Fibroblast of lung (primary cell): ENCODE data around the gene SHISA5. TPM values are rescaled to one million over a fixed set of nuclear protein-coding genes. Genes with fewer than 3 reads are reported as not detected.

Experiments used
- DNase-seq, 2 donors: peaks; one replicate each; pipeline versions ENCODE4 v3.0.0 to v3.0.0-alpha.2; 2010; ENCODE audit warnings: low read depth in 2 of 2
- H2AFZ ChIP-seq: 2 replicates; pipeline ENCODE4 v1.5.1; 2012; ENCODE audit warnings: low read length, control low read depth, inconsistent platforms
- H3K27ac ChIP-seq: 2 replicates; pipeline ENCODE4 v1.5.1; 2011; ENCODE audit warnings: low read length, control low read depth; ENCODE audit not compliant: insufficient read depth
- H3K27me3 ChIP-seq: 2 replicates; pipeline ENCODE4 v1.5.1; 2011; ENCODE audit warnings: mild to moderate bottlenecking, low read length; ENCODE audit not compliant: control insufficient read depth, insufficient read depth
- H3K36me3 ChIP-seq: 2 replicates; pipeline ENCODE4 v1.5.1; 2011; ENCODE audit warnings: low read length; ENCODE audit not compliant: control insufficient read depth, insufficient read depth
- H3K4me1 ChIP-seq: 2 replicates; pipeline ENCODE4 v1.5.1; 2011; ENCODE audit warnings: low read length; ENCODE audit not compliant: control insufficient read depth, insufficient read depth; ENCODE audit errors: extremely low read depth
- H3K4me2 ChIP-seq: 2 replicates; pipeline ENCODE4 v1.5.1; 2011; ENCODE audit warnings: low read length, control low read depth; ENCODE audit not compliant: insufficient read depth; ENCODE audit errors: extremely low read depth
- H3K4me3 ChIP-seq, 4 experiments: fragments of 200-600 bp in 1 of 4; sonication (generic) in 1 of 4; replicated peaks in 1 of 4; 2 replicates each; pipeline ENCODE4 v1.5.1; 2011 to 2016; ENCODE audit warnings: low read length in 4 of 4, low read depth in 3 of 4, mild to moderate bottlenecking in 3 of 4, control low read depth in 2 of 4, inconsistent platforms in 1 of 4, mixed read lengths in 1 of 4; ENCODE audit not compliant: insufficient read depth in 1 of 4; ENCODE audit errors: control extremely low read depth in 1 of 4
- H3K79me2 ChIP-seq: 2 replicates; pipeline ENCODE4 v1.5.1; 2012; ENCODE audit warnings: mild to moderate bottlenecking, low read length, inconsistent platforms; ENCODE audit not compliant: control insufficient read depth, insufficient read depth
- H3K9ac ChIP-seq: 2 replicates; pipeline ENCODE4 v1.5.1; 2011; ENCODE audit warnings: mild to moderate bottlenecking, low read length, control low read depth; ENCODE audit not compliant: insufficient read depth
- H3K9me3 ChIP-seq: 2 replicates; pipeline ENCODE4 v1.5.1; 2012; ENCODE audit warnings: low read depth, low read length; ENCODE audit not compliant: control insufficient read depth, insufficient read depth
- H4K20me1 ChIP-seq: 2 replicates; pipeline ENCODE4 v1.5.1; 2011; ENCODE audit warnings: low read length; ENCODE audit not compliant: control insufficient read depth, insufficient read depth; ENCODE audit errors: extremely low read depth
- CTCF ChIP-seq, 2 donors: IDR thresholded peaks in 1 of 2; conservative IDR thresholded peaks in 1 of 2; 1 replicate in 1 of 2; 2 replicates in 1 of 2; pipeline ENCODE4 v1.5.1; 2011 to 2012; ENCODE audit warnings: low read length in 2 of 2, control low read depth in 1 of 2, inconsistent platforms in 1 of 2, low read depth in 1 of 2, mild to moderate bottlenecking in 1 of 2
- EZH2 ChIP-seq: IDR thresholded peaks from 2 replicates; pipeline ENCODE4 v1.5.1; 2012; ENCODE audit warnings: low read length, control low read depth, mild to moderate bottlenecking; ENCODE audit errors: missing control alignments
- polyA plus RNA-seq, 2 donors: library from polyadenylated mRNA; depleted of rRNA in 1 of 2; stranded (reverse) in 1 of 2; unstranded in 1 of 2; fragments of >200 nt; gene quantifications; 2 replicates each; pipeline ENCODE4 v1.2.1, GENCODE V29; 2011 to 2012; ENCODE audit warnings: missing spikeins in 1 of 2
- total RNA-seq: library from RNA; depleted of rRNA; stranded (reverse); fragments of >200 nt; gene quantifications from 2 replicates; pipeline ENCODE4 v1.2.1, GENCODE V29; 2014

Gene SHISA5
- total and polyA plus RNA-seq, 2 donors (not counting 1 experiment from before 2014, with no cell fraction given), result 136 to 139 TPM

DNA sequence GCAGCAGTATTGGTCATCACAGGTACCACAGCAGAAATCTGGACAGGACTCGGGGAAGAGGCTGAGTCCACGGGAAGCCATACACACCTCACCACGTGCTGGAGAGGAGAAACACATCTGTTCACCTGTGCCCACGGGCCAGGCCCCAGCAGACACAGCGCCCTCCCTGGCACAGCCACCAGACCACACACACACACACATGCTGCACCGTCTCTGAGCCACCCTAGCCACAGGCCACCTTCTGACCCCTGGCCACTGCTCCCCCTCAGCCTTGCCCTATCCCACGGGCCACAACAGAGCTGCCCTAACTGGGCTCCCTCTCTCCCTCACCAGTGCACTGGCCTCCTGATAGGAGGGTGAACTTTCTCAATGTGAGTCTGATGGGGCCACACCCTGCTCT, 2.8 kb downstream of the SHISA5 start:
- TF ChIP-seq CTCF (conservative IDR thresholded peaks at IDR 0.05 in 1 of 2, IDR thresholded peaks at IDR 0.05 in 1 of 2; ENCODE audit: low read depth in 1 of 2, low read length in 2 of 2), result no peak
- no peak for TF ChIP-seq EZH2
- Histone ChIP-seq H3K27ac (no peak overlapping the region), H3K9me3 (no peaks in the 10 kb centered on the region), H2AFZ (no peak overlapping the region), H3K36me3 (no peaks in the 10 kb centered on the region), H3K79me2 (no peaks in the 10 kb centered on the region), H3K27me3 (no peaks in the 10 kb centered on the region), H3K9ac (no peak overlapping the region), H3K4me1 (peaks cover 8% of the 10 kb centered on the region), H3K4me2 (no peak overlapping the region), H3K4me3 (no peak overlapping the region), H4K20me1 (no peaks in the 10 kb centered on the region)
- no peak for DNase-seq

DNA sequence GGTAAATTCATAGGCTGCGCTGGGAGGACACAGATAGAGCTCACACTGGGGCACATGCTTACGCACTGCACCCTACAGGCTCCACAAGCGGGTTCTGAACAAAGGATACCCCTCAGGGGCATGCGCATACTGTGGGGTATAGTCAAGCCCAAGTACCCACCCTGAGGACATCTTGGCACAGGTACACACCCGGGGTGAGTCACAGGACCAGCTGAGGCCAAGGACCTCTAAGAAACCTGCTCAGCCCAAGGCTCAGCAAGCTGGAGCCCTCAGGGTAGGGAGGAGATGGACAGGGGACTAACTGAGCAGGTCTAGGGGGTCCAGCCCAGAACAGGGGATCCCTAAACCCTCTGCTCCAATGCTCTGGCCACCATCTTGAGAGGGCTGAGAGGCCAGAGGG, 3.3 kb downstream of the SHISA5 start:
- no peak overlapping the region for H2AFZ ChIP-seq
- no peak for DNase-seq
- no peak overlapping the region for H3K27ac ChIP-seq
- no peaks in the 10 kb centered on the region for H3K27me3 ChIP-seq
- no peaks in the 10 kb centered on the region for H4K20me1 ChIP-seq
- TF ChIP-seq EZH2 (no peak), CTCF (conservative IDR thresholded peaks at IDR 0.05 in 1 of 2, IDR thresholded peaks at IDR 0.05 in 1 of 2; ENCODE audit: low read depth in 1 of 2, low read length in 2 of 2) (no peak)
- H3K79me2 ChIP-seq, result no peaks in the 10 kb centered on the region
- H3K9me3 ChIP-seq, result no peaks in the 10 kb centered on the region
- H3K4me2 ChIP-seq, result no peak overlapping the region
- H3K4me3 ChIP-seq, result no peak overlapping the region
- no peak overlapping the region for H3K9ac ChIP-seq
- H3K36me3 ChIP-seq, result no peaks in the 10 kb centered on the region
- H3K4me1 ChIP-seq, result peaks cover 8% of the 10 kb centered on the region

DNA sequence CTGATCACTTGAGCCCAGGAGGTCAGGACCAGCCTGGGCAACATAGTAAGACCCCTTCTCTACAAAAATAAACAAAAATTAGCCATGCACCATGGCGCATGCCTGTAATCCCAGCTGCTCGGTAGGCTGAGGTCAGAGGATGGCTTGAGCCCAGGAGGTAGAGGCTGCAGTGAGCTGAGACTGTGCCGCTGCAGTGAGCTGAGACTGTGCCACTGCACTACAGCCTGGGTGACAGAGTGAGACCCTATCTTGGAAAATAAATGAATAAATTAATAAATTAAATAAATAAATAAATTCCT, 10.8 kb downstream of the SHISA5 start:
- H4K20me1 ChIP-seq, result no peaks in the 10 kb centered on the region
- no peaks in the 10 kb centered on the region for H3K9me3 ChIP-seq
- no peak for TF ChIP-seq CTCF (conservative IDR thresholded peaks at IDR 0.05 in 1 of 2, IDR thresholded peaks at IDR 0.05 in 1 of 2; ENCODE audit: low read depth in 1 of 2, low read length in 2 of 2)
- no peak for TF ChIP-seq EZH2
- no peak overlapping the region for H3K27ac ChIP-seq
- H3K4me1 ChIP-seq, result no peaks in the 10 kb centered on the region
- no peak overlapping the region for H2AFZ ChIP-seq
- H3K36me3 ChIP-seq, result no peaks in the 10 kb centered on the region
- DNase-seq, result no peak
- no peak overlapping the region for H3K4me2 ChIP-seq
- no peak overlapping the region for H3K9ac ChIP-seq
- H3K79me2 ChIP-seq, result no peaks in the 10 kb centered on the region
- no peaks in the 10 kb centered on the region for H3K27me3 ChIP-seq
- H3K4me3 ChIP-seq, result no peak overlapping the region
